DND-41 (cell line): Measurements from ENCODE around the gene FAM120A.

Source experiments
- CTCF ChIP-seq: IDR thresholded peaks from 2 replicates; pipeline ENCODE4 v1.5.1; 2012; ENCODE audit warnings: borderline replicate concordance, low read length, moderate library complexity, mild to moderate bottlenecking; ENCODE audit not compliant: poor library complexity, severe bottlenecking; ENCODE audit errors: extremely low read depth
- EZH2 ChIP-seq: IDR thresholded peaks from 3 replicates; pipeline ENCODE4 v1.6.1; 2012; ENCODE audit warnings: borderline replicate concordance, low read depth, mild to moderate bottlenecking, moderate library complexity, low read length, inconsistent platforms; ENCODE audit not compliant: severe bottlenecking

GRCh38 chr9:93572221-93572620 is 120.7 kb downstream of the FAM120A start:
- TF ChIP-seq CTCF: no peak
- no peak for TF ChIP-seq EZH2
